HEK293T (cell line): ENCODE results near the gene FAM171A1.

Source experiments
- BHLHE40 ChIP-seq: fragments of 450-650 bp; IDR thresholded peaks from 2 replicates; pipeline ENCODE4 v1.6.1; 2016; ENCODE audit warnings: mild to moderate bottlenecking, moderate library complexity, borderline replicate concordance
- CTBP1 ChIP-seq: fragments of 450-650 bp; IDR thresholded peaks from 2 replicates; pipeline ENCODE4 v1.6.1; 2016; ENCODE audit warnings: borderline replicate concordance
- ELF4 ChIP-seq: fragments of 450-650 bp; IDR thresholded peaks from 2 replicates; pipeline ENCODE4 v1.6.1; 2017; ENCODE audit warnings: antibody characterized with exemption
- FOXA1 ChIP-seq: fragments of 450-650 bp; IDR thresholded peaks from 2 replicates; pipeline ENCODE4 v1.6.1; 2016; ENCODE audit warnings: mild to moderate bottlenecking
- FOXM1 ChIP-seq: fragments of 450-650 bp; IDR thresholded peaks from 2 replicates; pipeline ENCODE4 v1.6.1; 2017; ENCODE audit warnings: mild to moderate bottlenecking, borderline replicate concordance
- HDGF ChIP-seq: fragments of 450-650 bp; IDR thresholded peaks from 2 replicates; pipeline ENCODE4 v1.6.1; 2017; ENCODE audit warnings: antibody characterized with exemption, borderline replicate concordance
- L3MBTL2 ChIP-seq: fragments of 450-650 bp; conservative IDR thresholded peaks from 2 replicates; pipeline ENCODE4 v1.6.1; 2016; ENCODE audit warnings: mild to moderate bottlenecking
- SP1 ChIP-seq: fragments of 450-650 bp; IDR thresholded peaks from 2 replicates; pipeline ENCODE4 v1.6.1; 2017
- SUZ12 ChIP-seq: fragments of 450-650 bp; IDR thresholded peaks from 2 replicates; pipeline ENCODE4 v1.6.1; 2016; ENCODE audit warnings: mild to moderate bottlenecking
- TARDBP ChIP-seq: fragments of 450-650 bp; IDR thresholded peaks from 2 replicates; pipeline ENCODE4 v1.6.1; 2016
- ZNF384 ChIP-seq: fragments of 450-650 bp; IDR thresholded peaks from 2 replicates; pipeline ENCODE4 v1.6.1; 2016
- TF ChIP-seq, protein P1 (sequence below): fragments of 450-650 bp; IDR thresholded peaks from 2 replicates; pipeline ENCODE4 v1.6.1; 2016

DNA sequence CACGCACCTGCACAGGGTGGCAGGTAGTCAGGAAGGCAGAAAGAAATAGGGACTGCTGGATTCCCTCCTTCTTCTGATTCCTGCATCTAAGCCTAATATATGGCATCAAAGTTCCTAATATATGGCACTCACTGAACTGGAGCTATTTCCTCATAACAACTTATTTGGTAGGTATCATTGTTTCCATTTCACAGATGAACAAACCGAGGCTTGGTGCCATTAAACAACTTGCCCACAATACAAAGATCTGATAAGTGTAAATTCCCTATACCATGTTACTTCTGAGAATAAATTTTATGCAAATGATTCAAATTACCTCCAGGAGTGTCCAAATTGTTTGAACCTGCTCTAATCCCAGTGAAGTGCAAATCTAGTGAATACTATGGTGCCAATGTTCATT lies 2.1 kb upstream of the FAM171A1 start:
- TF ChIP-seq BHLHE40, result no peak
- no peak for TF ChIP-seq TARDBP
- TF ChIP-seq SP1, result no peak
- TF ChIP-seq ELF4, result no peak
- no peak for TF ChIP-seq FOXM1
- TF ChIP-seq SUZ12, result no peak
- TF ChIP-seq ZNF384, result no peak
- no peak for TF ChIP-seq CTBP1
- TF ChIP-seq FOXA1, result no peak
- TF ChIP-seq HDGF, result no peak
- TF ChIP-seq, protein P1, sequence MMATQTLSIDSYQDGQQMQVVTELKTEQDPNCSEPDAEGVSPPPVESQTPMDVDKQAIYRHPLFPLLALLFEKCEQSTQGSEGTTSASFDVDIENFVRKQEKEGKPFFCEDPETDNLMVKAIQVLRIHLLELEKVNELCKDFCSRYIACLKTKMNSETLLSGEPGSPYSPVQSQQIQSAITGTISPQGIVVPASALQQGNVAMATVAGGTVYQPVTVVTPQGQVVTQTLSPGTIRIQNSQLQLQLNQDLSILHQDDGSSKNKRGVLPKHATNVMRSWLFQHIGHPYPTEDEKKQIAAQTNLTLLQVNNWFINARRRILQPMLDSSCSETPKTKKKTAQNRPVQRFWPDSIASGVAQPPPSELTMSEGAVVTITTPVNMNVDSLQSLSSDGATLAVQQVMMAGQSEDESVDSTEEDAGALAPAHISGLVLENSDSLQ, result no peak
- no peak for TF ChIP-seq L3MBTL2
